Type B pancreatic cell (in vitro differentiated cells): Measurements from ENCODE around the gene EDDM13. TPM values are rescaled to one million over a fixed set of nuclear protein-coding genes. Genes with fewer than 3 reads are reported as not detected.
"Not testable (repeated sequence)": the region's sequence is repeated elsewhere in the genome, so short reads cannot be mapped to it uniquely, and the experiment has no call there.

Experiments used
- DNase-seq: peaks from one replicate; pipeline ENCODE4 v3.0.0; 2021; ENCODE audit warnings: mixed read lengths; ENCODE audit not compliant: unreplicated experiment; ENCODE audit errors: extremely low spot score
- H3K27ac Mint-ChIP-seq: 2 replicates; pipeline ENCODE4 v1.8.0; 2021; ENCODE audit warnings: mild to moderate bottlenecking, mixed read lengths
- H3K27me3 Mint-ChIP-seq: 2 replicates; pipeline ENCODE4 v1.8.0; 2021; ENCODE audit warnings: mixed read lengths
- H3K36me3 Mint-ChIP-seq: 2 replicates; pipeline ENCODE4 v1.8.0; 2021; ENCODE audit warnings: mixed read lengths
- H3K4me1 Mint-ChIP-seq: one replicate; pipeline ENCODE4 v1.8.0; 2021; ENCODE audit warnings: mixed read lengths; ENCODE audit not compliant: unreplicated experiment
- H3K4me3 Mint-ChIP-seq: 2 replicates; pipeline ENCODE4 v1.8.0; 2021; ENCODE audit warnings: mild to moderate bottlenecking, mixed read lengths
- H3K9me3 Mint-ChIP-seq: 2 replicates; pipeline ENCODE4 v1.8.0; 2021; ENCODE audit warnings: mixed read lengths
- CTCF ChIP-seq: fragments of 200-600 bp; sonication (generic); conservative IDR thresholded peaks from 2 replicates; pipeline ENCODE4 v1.5.0; 2021; ENCODE audit warnings: antibody characterized with exemption, mild to moderate bottlenecking
- total RNA-seq: library from RNA; stranded (reverse); gene quantifications from 2 replicates; pipeline ENCODE4 v1.2.1, GENCODE V29; 2021; ENCODE audit warnings: low replicate concordance

EDDM13 gene
- total RNA-seq, 1 donor from 2014 or later: not detected

- Mint-ChIP-seq H3K27me3 (no peaks in the 10 kb centered on the region), H3K4me1 (no peaks in the 10 kb centered on the region), H3K4me3 (no peak overlapping the region), H3K9me3 (peaks cover 10% of the 10 kb centered on the region), H3K27ac (peak overlapping the region; percentile 61), H3K36me3 (peaks cover 4% of the 10 kb centered on the region)
- peak; percentile 81 for DNase-seq
- TF ChIP-seq CTCF: peak; percentile 88
Measured at GRCh38 chr19:56252699-56253422, 19.7 kb upstream of the EDDM13 start.

GRCh38 chr19:56253737-56254136, 18.8 kb upstream of the EDDM13 start:
- no peak overlapping the region for H3K4me3 Mint-ChIP-seq
- no peaks in the 10 kb centered on the region for H3K27me3 Mint-ChIP-seq
- TF ChIP-seq CTCF: peak; percentile 61
- H3K36me3 Mint-ChIP-seq: peaks cover 4% of the 10 kb centered on the region
- peaks cover 10% of the 10 kb centered on the region for H3K9me3 Mint-ChIP-seq
- H3K4me1 Mint-ChIP-seq: no peaks in the 10 kb centered on the region
- no peak overlapping the region for H3K27ac Mint-ChIP-seq
- DNase-seq: no peak

- H3K4me1 Mint-ChIP-seq: no peaks in the 10 kb centered on the region
- no peaks in the 10 kb centered on the region for H3K9me3 Mint-ChIP-seq
- TF ChIP-seq CTCF: no peak
- no peak for DNase-seq
- H3K36me3 Mint-ChIP-seq: no peaks in the 10 kb centered on the region
- H3K27ac Mint-ChIP-seq: no peak overlapping the region
- H3K4me3 Mint-ChIP-seq: no peak overlapping the region
- H3K27me3 Mint-ChIP-seq: no peaks in the 10 kb centered on the region
Measured at GRCh38 chr19:56258272-56258671, 14.3 kb upstream of the EDDM13 start.

DNA sequence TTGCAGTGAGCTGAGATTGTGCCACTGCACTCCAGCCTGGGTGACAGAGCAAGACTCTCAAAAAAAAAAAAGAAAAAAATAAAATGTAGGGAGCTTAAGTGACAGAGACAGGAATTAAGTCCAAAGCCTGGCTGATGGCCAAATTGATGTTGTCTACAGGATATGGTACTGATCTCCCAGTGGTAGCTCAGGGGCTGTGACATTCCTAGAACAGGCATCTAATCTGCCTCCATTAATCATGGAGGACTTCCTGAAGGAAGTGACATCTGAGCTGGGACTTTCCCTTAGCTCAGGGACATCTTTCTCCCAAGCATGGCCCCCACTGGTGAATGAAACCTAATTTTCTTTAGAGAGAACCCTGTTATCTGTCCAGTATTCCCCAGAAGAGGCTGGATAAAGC, 11.4 kb upstream of the EDDM13 start:
- Mint-ChIP-seq H3K36me3 (no peaks in the 10 kb centered on the region), H3K27me3 (no peaks in the 10 kb centered on the region), H3K27ac (no peak overlapping the region), H3K4me1 (no peaks in the 10 kb centered on the region), H3K9me3 (no peaks in the 10 kb centered on the region), H3K4me3 (no peak overlapping the region)
- no peak for DNase-seq
- no peak for TF ChIP-seq CTCF

GRCh38 chr19:56261932-56262331, 10.6 kb upstream of the EDDM13 start:
- DNase-seq, H3K4me1 Mint-ChIP-seq, H3K9me3 Mint-ChIP-seq, H3K36me3 Mint-ChIP-seq, H3K27ac Mint-ChIP-seq, H3K27me3 Mint-ChIP-seq, H3K4me3 Mint-ChIP-seq: not testable (repeated sequence)

- H3K27me3 Mint-ChIP-seq: no peaks in the 10 kb centered on the region
- peaks cover 5% of the 10 kb centered on the region for H3K36me3 Mint-ChIP-seq
- TF ChIP-seq CTCF: no peak
- H3K27ac Mint-ChIP-seq: no peak overlapping the region
- DNase-seq: no peak
- no peaks in the 10 kb centered on the region for H3K9me3 Mint-ChIP-seq
- no peaks in the 10 kb centered on the region for H3K4me1 Mint-ChIP-seq
- H3K4me3 Mint-ChIP-seq: no peak overlapping the region
Measured at GRCh38 chr19:56263319-56263718, 9.2 kb upstream of the EDDM13 start.
